Gastroesophageal sphincter (tissue), 4 donors: Measurements from ENCODE around the gene SLC22A2. TPM values are rescaled to one million over a fixed set of nuclear protein-coding genes. Genes with fewer than 3 reads are reported as not detected.

Source experiments
- ATAC-seq: fragments of 150-250 bp; one replicate; pipeline ENCODE4 v1.9.1; 2016; ENCODE audit warnings: mild to moderate bottlenecking, moderate library complexity
- H3K27ac ChIP-seq, 4 donors: fragments of 200-600 bp; sonication (generic) in 3 of 4; 1 replicate in 3 of 4; 2 replicates in 1 of 4; pipeline ENCODE4 v1.5.1; 2016 to 2019
- H3K27me3 ChIP-seq: fragments of 200-600 bp; sonication (generic); one replicate; pipeline ENCODE4 v1.5.1; 2019
- H3K36me3 ChIP-seq, 2 donors: fragments of 200-600 bp; sonication (generic); one replicate each; pipeline ENCODE4 v1.5.1; 2019; ENCODE audit warnings: control low read depth in 1 of 2
- H3K4me1 ChIP-seq, 3 donors: fragments of 200-600 bp; sonication (generic); 1 replicate in 2 of 3; 2 replicates in 1 of 3; pipeline ENCODE4 v1.5.1; 2016 to 2019; ENCODE audit warnings: control low read depth in 2 of 3
- H3K4me3 ChIP-seq, 2 donors: fragments of 200-600 bp; sonication (generic); one replicate each; pipeline ENCODE4 v1.5.1; 2019; ENCODE audit warnings: mild to moderate bottlenecking in 1 of 2, moderate library complexity in 1 of 2
- H3K9me3 ChIP-seq, 3 donors: fragments of 200-600 bp; sonication (generic); one replicate each; pipeline ENCODE4 v1.5.1; 2017 to 2019; ENCODE audit warnings: control low read depth in 2 of 3
- CTCF ChIP-seq, 4 experiments: fragments of 200-600 bp in 2 of 4; fragments of 450-650 bp in 2 of 4; sonication (generic) in 1 of 4; IDR thresholded peaks; one replicate each; pipeline ENCODE4 v1.5.1; 2017 to 2019; ENCODE audit warnings: antibody characterized with exemption in 4 of 4, mild to moderate bottlenecking in 2 of 4, moderate library complexity in 2 of 4
- EP300 ChIP-seq: sonication (generic); formaldehyde crosslinking; IDR thresholded peaks from one replicate; pipeline ENCODE4 v1.6.1; 2017; ENCODE audit warnings: antibody characterized with exemption, mild to moderate bottlenecking
- POLR2A ChIP-seq, 2 donors: fragments of 450-650 bp; IDR thresholded peaks; one replicate each; pipeline ENCODE4 v1.6.1; 2017; ENCODE audit warnings: antibody characterized with exemption in 2 of 2, mild to moderate bottlenecking in 2 of 2, moderate library complexity in 1 of 2
- POLR2AphosphoS5 ChIP-seq: sonication (generic); formaldehyde crosslinking; IDR thresholded peaks from one replicate; pipeline ENCODE4 v1.6.1; 2017; ENCODE audit warnings: antibody characterized with exemption
- WGBS, 2 donors: methylation state at CpG; one replicate each; pipeline ENCODE4 v1.1.5; 2018; ENCODE audit warnings: low coverage in 1 of 2; 5-methylcytosine and 5-hydroxymethylcytosine counted together
- total RNA-seq, 4 donors: library from RNA; depleted of rRNA; stranded (reverse); fragments of >200 nt; gene quantifications; one replicate each; pipeline ENCODE4 v1.1.0, GENCODE V29; 2016

Gene SLC22A2
- total RNA-seq, 4 donors from 2014 or later, result 0.47 TPM; not detected in 3

- H3K4me3 ChIP-seq, result no peak overlapping the region
- no peaks in the 10 kb centered on the region for H3K36me3 ChIP-seq
- TF ChIP-seq POLR2A (IDR thresholded peaks at IDR 0.05) (no peak), POLR2AphosphoS5 (no peak), CTCF (IDR thresholded peaks at IDR 0.05) (no peak), EP300 (no peak)
- no peaks in the 10 kb centered on the region for H3K4me1 ChIP-seq
- 26 to 49% methylated on average over 3 of the region's 3 CpGs for WGBS, 2 donors
- H3K27me3 ChIP-seq, result no peaks in the 10 kb centered on the region
- no peaks in the 10 kb centered on the region for H3K9me3 ChIP-seq
- no peak overlapping the region for H3K27ac ChIP-seq
- no peak for ATAC-seq
Measured at GRCh38 chr6:160215232-160215631, 43.4 kb downstream of the SLC22A2 start.

DNA sequence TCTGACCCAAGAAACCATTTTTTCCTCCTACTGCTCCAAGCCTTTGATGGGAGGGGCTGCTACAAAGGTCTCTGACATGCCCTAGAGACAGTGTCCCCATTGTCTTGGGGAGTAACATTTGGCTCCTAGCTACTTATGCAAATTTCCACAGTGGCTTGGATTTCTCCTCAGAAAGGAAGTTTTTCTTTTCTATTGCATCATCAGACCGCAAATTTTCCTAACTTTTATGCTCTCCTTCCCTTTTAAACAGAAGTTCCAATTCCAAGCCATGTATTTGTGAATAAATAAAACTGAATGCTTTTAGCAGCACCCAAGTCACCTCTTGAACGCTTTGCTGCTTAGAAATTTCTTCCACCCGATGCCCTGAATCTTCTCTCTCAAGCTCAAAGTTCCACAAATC lies 51.0 kb downstream of the SLC22A2 start:
- Histone ChIP-seq H3K27me3 (no peaks in the 10 kb centered on the region), H3K27ac (no peak overlapping the region), H3K4me1 (no peaks in the 10 kb centered on the region), H3K9me3 (peaks cover 0 to 10% (median 0%) of the 10 kb centered on the region in 3 donors), H3K4me3 (no peak overlapping the region), H3K36me3 (no peaks in the 10 kb centered on the region)
- WGBS, 2 donors, result 86 to 90% methylated on average over 2 to 3 of the region's 3 CpGs
- TF ChIP-seq EP300, result no peak
- TF ChIP-seq CTCF (IDR thresholded peaks at IDR 0.05), result no peak
- no peak for TF ChIP-seq POLR2AphosphoS5
- no peak for TF ChIP-seq POLR2A (IDR thresholded peaks at IDR 0.05)
- no peak for ATAC-seq

GRCh38 chr6:160204710-160205109 lies 53.9 kb downstream of the SLC22A2 start:
- H3K9me3 ChIP-seq, result peaks cover 0 to 10% (median 0%) of the 10 kb centered on the region in 3 donors
- no peaks in the 10 kb centered on the region for H3K36me3 ChIP-seq
- H3K27me3 ChIP-seq, result no peaks in the 10 kb centered on the region
- 85 to 90% methylated on average over 1 of the region's 1 CpG for WGBS, 2 donors
- peaks cover 0 to 8% (median 0%) of the 10 kb centered on the region in 3 donors for H3K4me1 ChIP-seq
- TF ChIP-seq POLR2AphosphoS5 (no peak), CTCF (IDR thresholded peaks at IDR 0.05) (no peak)
- no peak overlapping the region for H3K4me3 ChIP-seq
- H3K27ac ChIP-seq, result no peak overlapping the region
- ATAC-seq, result no peak

DNA sequence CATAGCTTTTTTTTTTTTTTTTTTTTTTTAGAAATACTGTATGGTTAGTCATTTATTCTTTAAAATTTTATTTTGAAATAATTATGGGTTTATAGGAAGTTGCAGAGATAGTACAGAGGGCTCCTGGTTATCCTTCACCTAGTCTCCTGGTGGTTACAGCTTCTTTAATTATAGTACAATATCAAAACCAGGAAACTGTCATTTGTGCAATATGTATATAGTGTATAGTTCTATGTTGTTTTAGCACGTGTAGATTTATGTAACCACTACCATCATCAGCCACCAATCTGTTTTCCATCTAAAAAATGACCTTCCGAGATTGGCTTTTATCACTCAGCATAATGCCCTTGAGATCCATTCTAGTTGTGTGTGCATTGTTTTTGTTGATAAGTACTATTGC lies 54.7 kb downstream of the SLC22A2 start:
- Histone ChIP-seq H3K4me3 (no peak overlapping the region), H3K27me3 (no peaks in the 10 kb centered on the region), H3K27ac (no peak overlapping the region), H3K36me3 (no peaks in the 10 kb centered on the region), H3K4me1 (peaks cover 0 to 8% (median 0%) of the 10 kb centered on the region in 3 donors), H3K9me3 (peaks cover 0 to 10% (median 0%) of the 10 kb centered on the region in 3 donors)
- WGBS, 2 donors, result 57 to 71% methylated on average over 2 of the region's 2 CpGs
- no peak for ATAC-seq
- no peak for TF ChIP-seq CTCF (IDR thresholded peaks at IDR 0.05)
- TF ChIP-seq POLR2AphosphoS5, result no peak
- no peak for TF ChIP-seq EP300
- no peak for TF ChIP-seq POLR2A (IDR thresholded peaks at IDR 0.05)

- no peak for ATAC-seq
- peaks cover 0 to 10% (median 0%) of the 10 kb centered on the region in 3 donors for H3K9me3 ChIP-seq
- peaks cover 0 to 8% (median 0%) of the 10 kb centered on the region in 3 donors for H3K4me1 ChIP-seq
- H3K4me3 ChIP-seq, result no peak overlapping the region
- H3K27me3 ChIP-seq, result no peaks in the 10 kb centered on the region
- no peaks in the 10 kb centered on the region for H3K36me3 ChIP-seq
- H3K27ac ChIP-seq, result no peak overlapping the region
- TF ChIP-seq EP300 (no peak), POLR2AphosphoS5 (no peak), CTCF (IDR thresholded peaks at IDR 0.05) (no peak), POLR2A (IDR thresholded peaks at IDR 0.05) (no peak)
Measured at GRCh38 chr6:160203522-160203921, 55.1 kb downstream of the SLC22A2 start.
